ENCODE results near the gene PODXL2.
"Not testable (repeated sequence)": the region's sequence is repeated elsewhere in the genome, so short reads cannot be mapped to it uniquely, and the experiment has no call there.

Gene PODXL2

GRCh38 chr3:127605547-127605946 is 23.4 kb upstream of the PODXL2 start:
- H3K4me1 ChIP-seq (ENCODE audit: control insufficient read depth in 5 of 5, insufficient read depth in 5 of 5, low read length in 5 of 5); H3K4me3 ChIP-seq (ENCODE audit: low read depth in 1 of 5, low read length in 5 of 5); H3K9ac ChIP-seq (ENCODE audit: low read length in 5 of 5); H3K27me3 ChIP-seq (ENCODE audit: control insufficient read depth in 5 of 5, insufficient read depth in 4 of 5, low read length in 5 of 5); H3K27ac ChIP-seq (ENCODE audit: low read depth, low read length); H3K9me3 ChIP-seq (ENCODE audit: control insufficient read depth in 5 of 5, low read length in 5 of 5): not testable (repeated sequence)
- peaks cover 0 to 50% (median 34%) of the 10 kb centered on the region in 5 donors for H3K36me3 ChIP-seq (ENCODE audit: control insufficient read depth in 5 of 5, insufficient read depth in 5 of 5, low read length in 5 of 5)

DNA sequence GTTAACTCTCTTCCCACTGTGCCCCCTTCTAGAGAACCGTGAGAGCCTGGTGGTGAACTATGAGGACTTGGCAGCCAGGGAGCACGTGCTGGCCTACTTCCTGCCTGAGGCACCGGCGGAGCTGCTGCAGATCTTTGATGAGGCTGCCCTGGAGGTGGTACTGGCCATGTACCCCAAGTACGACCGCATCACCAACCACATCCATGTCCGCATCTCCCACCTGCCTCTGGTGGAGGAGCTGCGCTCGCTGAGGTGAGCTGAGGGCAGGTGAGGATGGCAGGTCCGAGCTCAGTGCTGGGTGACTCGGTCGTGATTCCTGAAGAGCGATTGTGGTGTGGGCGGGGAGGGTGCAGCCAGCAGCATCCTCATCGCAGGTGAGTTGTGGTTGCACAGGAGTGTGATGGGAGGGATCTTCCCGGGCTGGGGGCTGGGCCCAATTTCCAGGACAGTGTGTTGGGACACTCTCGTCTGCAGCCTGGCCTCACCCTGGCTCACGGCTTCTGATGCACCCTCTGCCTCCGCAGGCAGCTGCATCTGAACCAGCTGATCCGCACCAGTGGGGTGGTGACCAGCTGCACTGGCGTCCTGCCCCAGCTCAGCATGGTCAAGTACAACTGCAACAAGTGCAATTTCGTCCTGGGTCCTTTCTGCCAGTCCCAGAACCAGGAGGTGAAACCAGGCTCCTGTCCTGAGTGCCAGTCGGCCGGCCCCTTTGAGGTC is 22.7 kb upstream of the PODXL2 start:
- Histone ChIP-seq H3K27me3 (ENCODE audit: control insufficient read depth in 5 of 5, insufficient read depth in 4 of 5, low read length in 5 of 5) (no peaks in the 10 kb centered on the region), H3K27ac (ENCODE audit: low read depth, low read length) (no peak overlapping the region), H3K36me3 (ENCODE audit: control insufficient read depth in 5 of 5, insufficient read depth in 5 of 5, low read length in 5 of 5) (peaks cover 0 to 53% (median 37%) of the 10 kb centered on the region in 5 donors), H3K4me3 (ENCODE audit: low read depth in 1 of 5, low read length in 5 of 5) (no peak overlapping the region), H3K4me1 (ENCODE audit: control insufficient read depth in 5 of 5, insufficient read depth in 5 of 5, low read length in 5 of 5) (no peaks in the 10 kb centered on the region), H3K9me3 (ENCODE audit: control insufficient read depth in 5 of 5, low read length in 5 of 5) (no peaks in the 10 kb centered on the region), H3K9ac (ENCODE audit: low read length in 5 of 5) (no peak overlapping the region)

DNA sequence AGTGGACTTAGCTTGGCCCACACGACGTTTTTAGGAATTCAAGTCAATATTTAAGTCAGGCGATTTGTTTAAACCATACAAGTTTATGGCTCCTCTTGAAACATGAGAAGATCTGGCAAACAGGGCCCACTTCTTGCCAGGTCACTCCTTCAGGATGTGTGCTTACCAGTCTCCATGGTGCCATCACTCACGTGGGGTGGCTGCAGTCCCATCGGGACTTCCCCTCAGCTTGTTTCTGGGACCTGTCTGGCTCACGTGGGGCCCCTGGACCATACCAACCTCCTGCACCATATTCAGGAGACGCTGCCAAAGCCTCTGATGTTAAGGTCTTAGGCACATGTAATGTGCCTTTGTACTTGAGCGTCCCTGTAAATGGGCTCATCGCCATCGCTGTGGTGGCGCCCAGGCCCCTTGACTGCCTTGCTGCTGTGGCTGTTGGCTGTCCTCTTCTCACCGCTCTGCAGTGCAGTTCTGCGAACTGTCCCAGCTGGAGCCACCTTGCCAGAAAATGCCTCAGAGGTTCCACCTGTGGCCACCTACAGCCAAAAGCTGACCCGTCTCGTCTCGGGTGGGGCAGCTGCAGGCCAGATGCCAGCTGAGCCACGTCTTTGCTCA is 21.9 kb upstream of the PODXL2 start:
- Histone ChIP-seq H3K27ac (ENCODE audit: low read depth, low read length) (no peak overlapping the region), H3K4me1 (ENCODE audit: control insufficient read depth in 5 of 5, insufficient read depth in 5 of 5, low read length in 5 of 5) (no peaks in the 10 kb centered on the region), H3K27me3 (ENCODE audit: control insufficient read depth in 5 of 5, insufficient read depth in 4 of 5, low read length in 5 of 5) (no peaks in the 10 kb centered on the region), H3K9ac (ENCODE audit: low read length in 5 of 5) (no peak overlapping the region), H3K9me3 (ENCODE audit: control insufficient read depth in 5 of 5, low read length in 5 of 5) (no peaks in the 10 kb centered on the region), H3K36me3 (ENCODE audit: control insufficient read depth in 5 of 5, insufficient read depth in 5 of 5, low read length in 5 of 5) (peaks cover 0 to 53% (median 37%) of the 10 kb centered on the region in 5 donors), H3K4me3 (ENCODE audit: low read depth in 1 of 5, low read length in 5 of 5) (no peak overlapping the region)

DNA sequence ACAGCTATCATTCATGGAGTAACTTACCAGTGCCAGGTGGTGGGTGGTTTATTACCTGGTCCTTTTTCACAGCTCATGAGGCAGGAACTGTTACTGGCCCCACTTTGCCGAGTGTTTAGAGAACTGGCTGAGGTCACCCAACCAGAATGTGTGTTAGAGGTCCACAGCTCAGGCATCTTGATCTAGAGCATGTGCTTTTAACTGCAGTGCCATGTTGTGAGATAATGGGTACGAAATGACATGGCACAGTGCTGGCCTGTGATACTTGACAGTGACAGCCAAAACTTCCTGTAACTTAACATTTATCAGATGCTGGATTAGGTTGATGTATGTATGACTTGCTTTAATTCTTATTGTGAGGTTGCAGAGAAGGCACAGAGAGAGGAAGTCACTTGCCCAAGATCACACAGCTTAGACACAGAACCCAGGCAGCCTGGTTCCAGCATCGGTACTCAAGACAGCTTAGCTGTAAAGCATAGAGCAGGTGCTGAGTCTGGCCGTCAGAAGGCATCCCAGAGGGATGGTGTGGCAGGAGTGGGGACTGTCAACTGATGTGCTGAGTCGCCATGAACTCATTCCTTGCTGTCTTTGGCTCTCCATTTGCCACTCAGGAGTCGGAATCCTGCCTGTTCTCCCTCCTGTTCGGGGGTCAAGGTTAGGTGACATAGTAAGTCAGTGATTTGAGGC is 21.2 kb upstream of the PODXL2 start:
- H3K36me3 ChIP-seq (ENCODE audit: control insufficient read depth in 5 of 5, insufficient read depth in 5 of 5, low read length in 5 of 5) = peaks cover 0 to 53% (median 37%) of the 10 kb centered on the region in 5 donors
- H3K27me3 ChIP-seq (ENCODE audit: control insufficient read depth in 5 of 5, insufficient read depth in 4 of 5, low read length in 5 of 5) = no peaks in the 10 kb centered on the region
- no peak overlapping the region for H3K4me3 ChIP-seq (ENCODE audit: low read depth in 1 of 5, low read length in 5 of 5)
- no peak overlapping the region for H3K27ac ChIP-seq (ENCODE audit: low read depth, low read length)
- H3K4me1 ChIP-seq (ENCODE audit: control insufficient read depth in 5 of 5, insufficient read depth in 5 of 5, low read length in 5 of 5) = no peaks in the 10 kb centered on the region
- no peak overlapping the region for H3K9ac ChIP-seq (ENCODE audit: low read length in 5 of 5)
- H3K9me3 ChIP-seq (ENCODE audit: control insufficient read depth in 5 of 5, low read length in 5 of 5) = no peaks in the 10 kb centered on the region

- peaks cover 0 to 56% (median 37%) of the 10 kb centered on the region in 5 donors for H3K36me3 ChIP-seq (ENCODE audit: control insufficient read depth in 5 of 5, insufficient read depth in 5 of 5, low read length in 5 of 5)
Observed at GRCh38 chr3:127608362-127608718, 20.6 kb upstream of the PODXL2 start.

DNA sequence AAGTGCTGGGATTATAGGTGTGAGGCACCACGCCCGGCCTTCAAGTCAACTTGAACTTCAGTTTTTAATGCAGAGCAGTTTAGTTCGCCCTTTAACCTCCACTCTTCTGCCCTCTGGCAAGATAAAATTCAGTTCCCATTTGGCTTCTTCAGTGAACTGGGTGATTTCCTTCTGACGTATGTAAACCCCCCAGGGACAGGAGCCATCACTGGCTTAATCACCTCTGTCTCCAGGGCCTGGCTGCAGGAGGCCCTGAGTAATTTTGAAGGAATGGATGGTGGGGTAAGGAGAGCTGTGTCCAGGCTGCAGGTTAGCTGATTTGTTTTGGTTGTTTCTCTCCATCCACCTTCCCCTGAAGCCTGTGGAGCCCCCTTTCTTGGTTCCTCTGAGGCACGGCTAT is 18.9 kb upstream of the PODXL2 start:
- no peaks in the 10 kb centered on the region for H3K4me1 ChIP-seq (ENCODE audit: control insufficient read depth in 5 of 5, insufficient read depth in 5 of 5, low read length in 5 of 5)
- H3K4me3 ChIP-seq (ENCODE audit: low read depth in 1 of 5, low read length in 5 of 5) = no peak overlapping the region
- no peaks in the 10 kb centered on the region for H3K9me3 ChIP-seq (ENCODE audit: control insufficient read depth in 5 of 5, low read length in 5 of 5)
- no peak overlapping the region for H3K27ac ChIP-seq (ENCODE audit: low read depth, low read length)
- peaks cover 0 to 47% (median 33%) of the 10 kb centered on the region in 5 donors for H3K36me3 ChIP-seq (ENCODE audit: control insufficient read depth in 5 of 5, insufficient read depth in 5 of 5, low read length in 5 of 5)
- no peaks in the 10 kb centered on the region for H3K27me3 ChIP-seq (ENCODE audit: control insufficient read depth in 5 of 5, insufficient read depth in 4 of 5, low read length in 5 of 5)
- no peak overlapping the region for H3K9ac ChIP-seq (ENCODE audit: low read length in 5 of 5)

More at GRCh38 chr3:127608362-127608718, 20.6 kb upstream of the PODXL2 start:
- H3K27me3 ChIP-seq (ENCODE audit: control insufficient read depth in 5 of 5, insufficient read depth in 4 of 5, low read length in 5 of 5) = no peaks in the 10 kb centered on the region
- no peak overlapping the region for H3K4me3 ChIP-seq (ENCODE audit: low read depth in 1 of 5, low read length in 5 of 5)
- H3K27ac ChIP-seq (ENCODE audit: low read depth, low read length) = no peak overlapping the region
- no peak overlapping the region for H3K9ac ChIP-seq (ENCODE audit: low read length in 5 of 5)
- H3K4me1 ChIP-seq (ENCODE audit: control insufficient read depth in 5 of 5, insufficient read depth in 5 of 5, low read length in 5 of 5) = no peaks in the 10 kb centered on the region
- H3K9me3 ChIP-seq (ENCODE audit: control insufficient read depth in 5 of 5, low read length in 5 of 5) = no peaks in the 10 kb centered on the region

DNA sequence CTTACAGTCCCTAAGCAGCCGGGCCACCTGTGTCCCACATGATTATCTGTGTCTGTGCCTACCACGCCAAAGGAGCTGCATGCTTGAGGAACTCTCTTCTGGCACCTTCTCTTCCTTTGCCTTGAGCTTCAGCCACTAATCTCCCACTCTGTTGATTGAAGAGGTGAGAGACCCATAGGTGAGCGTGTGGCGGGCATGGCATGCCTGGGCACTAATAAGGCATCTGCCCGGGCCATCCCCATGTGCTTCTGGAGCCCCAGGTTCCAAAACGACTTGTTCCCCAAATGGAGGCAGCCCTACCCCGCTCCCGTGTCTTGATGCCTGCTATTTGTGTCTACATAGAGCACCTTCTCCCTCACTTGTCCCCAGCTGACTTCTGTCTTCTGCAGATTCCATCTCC is 17.7 kb upstream of the PODXL2 start:
- no peak overlapping the region for H3K4me3 ChIP-seq (ENCODE audit: low read depth in 1 of 5, low read length in 5 of 5)
- peaks cover 0 to 45% (median 26%) of the 10 kb centered on the region in 5 donors for H3K36me3 ChIP-seq (ENCODE audit: control insufficient read depth in 5 of 5, insufficient read depth in 5 of 5, low read length in 5 of 5)
- H3K9ac ChIP-seq (ENCODE audit: low read length in 5 of 5) = no peak overlapping the region
- H3K27me3 ChIP-seq (ENCODE audit: control insufficient read depth in 5 of 5, insufficient read depth in 4 of 5, low read length in 5 of 5) = no peaks in the 10 kb centered on the region
- no peaks in the 10 kb centered on the region for H3K9me3 ChIP-seq (ENCODE audit: control insufficient read depth in 5 of 5, low read length in 5 of 5)
- no peak overlapping the region for H3K27ac ChIP-seq (ENCODE audit: low read depth, low read length)
- H3K4me1 ChIP-seq (ENCODE audit: control insufficient read depth in 5 of 5, insufficient read depth in 5 of 5, low read length in 5 of 5) = no peaks in the 10 kb centered on the region

GRCh38 chr3:127612966-127613365 is 16.0 kb upstream of the PODXL2 start:
- Histone ChIP-seq H3K9me3 (ENCODE audit: control insufficient read depth in 5 of 5, low read length in 5 of 5) (no peaks in the 10 kb centered on the region), H3K27me3 (ENCODE audit: control insufficient read depth in 5 of 5, insufficient read depth in 4 of 5, low read length in 5 of 5) (no peaks in the 10 kb centered on the region), H3K9ac (ENCODE audit: low read length in 5 of 5) (no peak overlapping the region), H3K4me3 (ENCODE audit: low read depth in 1 of 5, low read length in 5 of 5) (no peak overlapping the region), H3K36me3 (ENCODE audit: control insufficient read depth in 5 of 5, insufficient read depth in 5 of 5, low read length in 5 of 5) (peaks cover 0 to 44% (median 23%) of the 10 kb centered on the region in 5 donors), H3K27ac (ENCODE audit: low read depth, low read length) (no peak overlapping the region), H3K4me1 (ENCODE audit: control insufficient read depth in 5 of 5, insufficient read depth in 5 of 5, low read length in 5 of 5) (no peaks in the 10 kb centered on the region)

DNA sequence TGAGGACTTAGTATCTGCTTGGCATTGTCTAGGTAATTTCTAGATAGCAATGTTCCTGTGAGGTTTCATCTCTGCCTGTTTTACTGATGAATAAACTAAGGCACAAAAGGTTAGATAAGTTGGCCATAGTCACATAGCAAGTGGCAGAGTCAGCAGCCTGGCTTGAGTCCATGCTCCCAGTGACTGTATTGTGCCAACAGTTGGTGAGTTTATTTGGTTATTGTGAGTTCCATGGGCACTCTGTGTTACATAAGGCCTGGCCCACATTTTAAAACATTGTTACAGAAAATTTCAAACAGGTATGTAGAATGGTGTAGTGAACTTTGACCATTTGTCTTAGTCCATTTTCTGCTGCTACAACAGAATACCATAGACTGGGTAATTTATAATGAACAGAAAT is 15.6 kb upstream of the PODXL2 start:
- H3K4me3 ChIP-seq (ENCODE audit: low read depth in 1 of 5, low read length in 5 of 5) = no peak overlapping the region
- no peaks in the 10 kb centered on the region for H3K27me3 ChIP-seq (ENCODE audit: control insufficient read depth in 5 of 5, insufficient read depth in 4 of 5, low read length in 5 of 5)
- no peaks in the 10 kb centered on the region for H3K4me1 ChIP-seq (ENCODE audit: control insufficient read depth in 5 of 5, insufficient read depth in 5 of 5, low read length in 5 of 5)
- no peak overlapping the region for H3K27ac ChIP-seq (ENCODE audit: low read depth, low read length)
- H3K9me3 ChIP-seq (ENCODE audit: control insufficient read depth in 5 of 5, low read length in 5 of 5) = no peaks in the 10 kb centered on the region
- H3K36me3 ChIP-seq (ENCODE audit: control insufficient read depth in 5 of 5, insufficient read depth in 5 of 5, low read length in 5 of 5) = peaks cover 0 to 45% (median 24%) of the 10 kb centered on the region in 5 donors
- no peak overlapping the region for H3K9ac ChIP-seq (ENCODE audit: low read length in 5 of 5)

DNA sequence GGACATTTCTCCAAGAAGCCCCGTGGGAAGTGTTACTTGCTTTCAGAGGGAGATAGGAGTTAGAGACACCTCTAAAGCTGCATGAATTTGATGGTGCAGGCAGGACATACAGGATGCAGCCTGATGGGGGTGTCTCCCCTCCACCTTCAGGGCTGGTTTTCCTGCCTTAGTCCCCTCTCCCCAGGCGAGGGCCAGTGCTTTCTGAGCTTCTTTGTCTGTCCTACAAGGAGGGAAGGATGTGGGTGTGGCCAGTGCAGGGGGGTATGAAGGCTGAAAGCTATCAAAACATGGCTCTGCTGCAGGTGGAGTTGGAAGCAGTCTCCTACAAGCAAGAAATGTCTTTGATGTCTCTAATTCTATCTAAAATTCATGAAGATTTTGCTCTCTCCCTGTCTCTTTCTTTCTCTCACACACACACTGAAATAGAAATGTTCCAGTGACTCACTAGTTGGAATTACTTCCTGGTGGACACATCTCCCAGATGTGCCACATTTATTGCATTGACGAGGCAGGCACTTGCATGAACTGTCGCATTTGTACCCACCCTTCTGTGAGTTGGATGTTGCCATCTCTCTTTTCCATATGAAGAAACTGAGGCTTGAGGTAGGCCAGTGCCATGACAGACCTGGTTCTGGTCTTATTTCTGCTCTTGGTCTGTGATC is 13.9 kb upstream of the PODXL2 start:
- Histone ChIP-seq H3K36me3 (ENCODE audit: control insufficient read depth in 5 of 5, insufficient read depth in 5 of 5, low read length in 5 of 5) (peaks cover 0 to 41% (median 24%) of the 10 kb centered on the region in 5 donors), H3K27me3 (ENCODE audit: control insufficient read depth in 5 of 5, insufficient read depth in 4 of 5, low read length in 5 of 5) (no peaks in the 10 kb centered on the region), H3K4me3 (ENCODE audit: low read depth in 1 of 5, low read length in 5 of 5) (no peak overlapping the region), H3K9me3 (ENCODE audit: control insufficient read depth in 5 of 5, low read length in 5 of 5) (no peaks in the 10 kb centered on the region), H3K9ac (ENCODE audit: low read length in 5 of 5) (no peak overlapping the region), H3K4me1 (ENCODE audit: control insufficient read depth in 5 of 5, insufficient read depth in 5 of 5, low read length in 5 of 5) (no peaks in the 10 kb centered on the region), H3K27ac (ENCODE audit: low read depth, low read length) (no peak overlapping the region)

Data from subcutaneous abdominal adipose tissue (tissue), 5 donors.